HepG2 (cell line): Measurements from ENCODE around the gene RAB5B. TPM values are rescaled to one million over a fixed set of nuclear protein-coding genes. Genes with fewer than 3 reads are reported as not detected.

ENCODE experiments used
- ATAC-seq: fragments of 200-7000 bp; cut with Tn5 transposase; 3 replicates; pipeline ENCODE4 v1.9.1; 2020; ENCODE audit warnings: mild to moderate bottlenecking, moderate library complexity
- BruUV-seq: library from RNA; stranded (reverse); fragments of 400-500 nt; replicated peaks from 2 replicates; lab custom pipeline; 2021; lab: Mats Ljungman, UMichigan
- CTCF ChIA-PET: fragments of 300-600 bp; formaldehyde crosslinking; extraction: SDS; loops from one replicate; lab custom pipeline; 2021; ENCODE audit warnings: low total read pairs, inconsistent platforms, low intra/inter-chr PET ratio; lab: Yijun Ruan, JAX
- POLR2A ChIA-PET: fragments of 350-600 bp; sonication (Branson Sonifier 250); formaldehyde crosslinking; loops from one replicate; lab custom pipeline; 2020; ENCODE audit warnings: antibody characterized with exemption, inconsistent platforms; lab: Yijun Ruan, JAX
- DNase-seq: peaks from one replicate; pipeline ENCODE4 v3.0.0-alpha.2; 2015; ENCODE audit warnings: low spot score
- FAIRE-seq: peaks from 3 replicates; lab custom pipeline; 2011; peaks lifted over from hg19 to GRCh38; lab: Jason Lieb, UNC
- H2AFZ ChIP-seq: one replicate; pipeline ENCODE4 v1.6.1; 2011; ENCODE audit warnings: low read length, inconsistent platforms
- H3K27ac ChIP-seq: fragments of 300-600 bp; 3 replicates; pipeline ENCODE4 v1.8.0; 2011; ENCODE audit warnings: mixed run types, mild to moderate bottlenecking, mixed read lengths, low read length, inconsistent platforms; ENCODE audit not compliant: insufficient read depth; ENCODE audit errors: extremely low read length
- H3K27me3 ChIP-seq, 2 experiments: fragments of 200-600 bp in 1 of 2; 2 replicates in 1 of 2; 3 replicates in 1 of 2; pipeline versions ENCODE4 v1.6.0 to v1.8.0; 2011; ENCODE audit warnings: low read length in 2 of 2, mild to moderate bottlenecking in 2 of 2, moderate library complexity in 2 of 2, inconsistent platforms in 1 of 2; ENCODE audit not compliant: insufficient read depth in 2 of 2, control insufficient read depth in 1 of 2
- H3K36me3 ChIP-seq, 2 experiments: fragments of 200-600 bp in 1 of 2; replicated peaks in 1 of 2; 2 replicates in 1 of 2; 3 replicates in 1 of 2; pipeline versions ENCODE4 v1.5.1 to v1.8.0; 2011; ENCODE audit warnings: low read length in 2 of 2, inconsistent platforms in 1 of 2; ENCODE audit not compliant: insufficient read depth in 2 of 2, control insufficient read depth in 1 of 2
- H3K4me1 ChIP-seq: 2 replicates; pipeline ENCODE4 v1.5.1; 2012; ENCODE audit warnings: low read length, inconsistent platforms; ENCODE audit not compliant: insufficient read depth
- H3K4me2 ChIP-seq: 2 replicates; pipeline ENCODE4 v1.6.0; 2011; ENCODE audit warnings: low read depth, low read length, inconsistent platforms
- H3K4me3 ChIP-seq, 3 experiments: fragments of 200-600 bp in 1 of 3; sonication (generic), shearing (Covaris generic) in 1 of 3; replicated peaks in 1 of 3; 2 replicates each; pipeline ENCODE4 v1.5.1; 2011 to 2016; ENCODE audit warnings: low read length in 3 of 3, inconsistent platforms in 2 of 3, low read depth in 2 of 3, mild to moderate bottlenecking in 2 of 3, control low read depth in 1 of 3, mixed read lengths in 1 of 3; ENCODE audit not compliant: insufficient read depth in 1 of 3
- H3K79me2 ChIP-seq: one replicate; pipeline ENCODE4 v1.6.1; 2011; ENCODE audit warnings: low read length, inconsistent platforms; ENCODE audit not compliant: insufficient read depth
- H3K9ac ChIP-seq: 2 replicates; pipeline ENCODE4 v1.6.0; 2011; ENCODE audit warnings: mild to moderate bottlenecking, low read depth, low read length, inconsistent platforms; ENCODE audit not compliant: insufficient read depth
- H3K9me3 ChIP-seq: 2 replicates; pipeline ENCODE4 v1.5.1; 2012; ENCODE audit warnings: mild to moderate bottlenecking, low read length
- H4K20me1 ChIP-seq: 2 replicates; pipeline ENCODE4 v1.6.0; 2011; ENCODE audit warnings: inconsistent platforms, mild to moderate bottlenecking, low read length, moderate library complexity; ENCODE audit not compliant: insufficient read depth
- ARID5B ChIP-seq: IDR thresholded peaks from 2 replicates; pipeline ENCODE4 v1.4.0; 2020; ENCODE audit warnings: mild to moderate bottlenecking, missing genetic modification reagents
- HNF4A ChIP-seq: sonication (generic); formaldehyde crosslinking; IDR thresholded peaks from 2 replicates; pipeline ENCODE4 v1.4.0; 2020; ENCODE audit warnings: missing genetic modification reagents
- MIXL1 ChIP-seq: IDR thresholded peaks from 2 replicates; pipeline ENCODE4 v1.6.1; 2016
- MTA3 ChIP-seq: sonication (generic); formaldehyde crosslinking; IDR thresholded peaks from 2 replicates; pipeline ENCODE4 v1.4.0; 2020; ENCODE audit warnings: missing genetic modification reagents
- NR2F2 ChIP-seq: IDR thresholded peaks from 2 replicates; pipeline ENCODE4 v1.6.1; 2012; ENCODE audit warnings: low read depth, inconsistent platforms, borderline replicate concordance
- PAXIP1 ChIP-seq: sonication (generic); formaldehyde crosslinking; conservative IDR thresholded peaks from 2 replicates; pipeline ENCODE4 v1.4.0; 2020; ENCODE audit warnings: mild to moderate bottlenecking, missing genetic modification reagents, moderate library complexity
- TMF1 ChIP-seq: sonication (generic); formaldehyde crosslinking; IDR thresholded peaks from 2 replicates; pipeline ENCODE4 v1.8.1; 2022; ENCODE audit warnings: low read depth, missing genetic modification reagents
- WIZ ChIP-seq: sonication (generic); formaldehyde crosslinking; IDR thresholded peaks from 2 replicates; pipeline ENCODE4 v1.5.1; 2020; ENCODE audit warnings: mild to moderate bottlenecking, missing genetic modification reagents
- ZNF30 ChIP-seq: sonication (generic); formaldehyde crosslinking; IDR thresholded peaks from 2 replicates; pipeline ENCODE4 v1.5.0; 2020; ENCODE audit warnings: mild to moderate bottlenecking, missing genetic modification reagents
- ZNF749 ChIP-seq: sonication (generic); formaldehyde crosslinking; IDR thresholded peaks from 2 replicates; pipeline ENCODE4 v1.8.0; 2022; ENCODE audit warnings: mild to moderate bottlenecking, missing genetic modification reagents, moderate library complexity, borderline replicate concordance
- WGBS: methylation state at CpG from one replicate; pipeline ENCODE4 v1.1.6; 2017; ENCODE audit warnings: low lambda C conversion rate; 5-methylcytosine and 5-hydroxymethylcytosine counted together
- in situ Hi-C: cut with HindIII; loops from 2 replicates; pipeline ENCODE4 v1.10.0; 2017; ENCODE audit warnings: low pct_unique_long_range_greater_than_20kb; ENCODE audit not compliant: extremely low pct_ligation_motif_present
- intact Hi-C: fragments of 100-400 bp; cut with micrococcal nuclease; formaldehyde crosslinking; loops from one replicate; pipeline ENCODE4 v1.10.0; 2022; ENCODE audit not compliant: unreplicated experiment
- polyA plus RNA-seq, 8 experiments: library from polyadenylated mRNA; depleted of rRNA in 3 of 8; stranded (reverse) in 7 of 8; unstranded in 1 of 8; fragments of >200 nt; fragmentation: Illumina TruSeq in 4 of 8; extraction: Trizol in 4 of 8; gene quantifications; 2 replicates each; pipeline versions ENCODE4 v1.2.1 to v1.2.3, GENCODE V29; 2011 to 2016; ENCODE audit warnings: low read depth in 4 of 8, missing spikeins in 1 of 8, mixed read lengths in 1 of 8; ENCODE audit not compliant: insufficient read depth in 1 of 8
- total RNA-seq, 5 experiments: library from RNA; depleted of rRNA; stranded (reverse); fragments of >200 nt; fragmentation: Illumina TruSeq; extraction: Trizol; gene quantifications; 2 replicates each; pipeline ENCODE4 v1.2.3, GENCODE V29; 2016; ENCODE audit warnings: low read depth in 1 of 5

Gene RAB5B
- total and polyA plus RNA-seq, 2 of the 13 experiments (the other 11 are each of a cell fraction or from before 2014, with no cell fraction given), result 26.0 to 68.3 TPM

- intact Hi-C loops, result no loop called here
- FAIRE-seq, result peak; percentile 57
Observed at GRCh38 chr12:55995366-55995765, 21.5 kb downstream of the RAB5B start.

More at GRCh38 chr12:55995366-55995765, 21.5 kb downstream of the RAB5B start:
- TF ChIP-seq MIXL1 (CRISPR knock-in tag) (0 out of 2 replicates have a peak, but pooled peaks have one; percentile 34), NR2F2 (no peak), ZNF30 (CRISPR knock-in tag) (no peak), PAXIP1 (CRISPR knock-in tag) (0 out of 2 replicates have a peak, but pooled peaks have one; percentile 14), ARID5B (CRISPR knock-in tag) (0 out of 2 replicates have a peak, but pooled peaks have one; percentile 20), TMF1 (CRISPR knock-in tag) (no peak), MTA3 (CRISPR knock-in tag) (no peak), WIZ (no peak), ZNF749 (CRISPR knock-in tag) (no peak), HNF4A (CRISPR knock-in tag) (peak; percentile 62)
- TF ChIP-seq, all 625 proteins: peak for 4
- peaks cover 39% of the 10 kb centered on the region for H3K4me1 ChIP-seq
- H3K4me2 ChIP-seq, result no peak overlapping the region
- BruUV-seq, result no TSS peak
- POLR2A ChIA-PET, result interaction anchor here (0.7 to 3.5 kb wide), 9 partner anchors 12 to 275 kb away, joined by 3 to 60 read pairs (median 4); partner anchors contain the start of genes IKZF4 and RAB5B
- 67% methylated on average over 8 of the region's 8 CpGs for WGBS
- H4K20me1 ChIP-seq, result no peaks in the 10 kb centered on the region
- ATAC-seq, result no peak
- H3K79me2 ChIP-seq, result peaks cover 20% of the 10 kb centered on the region
- H3K36me3 ChIP-seq, result peaks cover 16 to 38% of the 10 kb centered on the region in 2 experiments
- H3K27ac ChIP-seq, result peak overlapping the region; percentile 45
- in situ Hi-C loops, result loop anchor here (5.0 kb wide), 1 partner anchor 37 kb away; no protein-coding TSS in a partner anchor
- no peaks in the 10 kb centered on the region for H3K9me3 ChIP-seq
- H2AFZ ChIP-seq, result no peak overlapping the region
- no peak overlapping the region for H3K4me3 ChIP-seq
- H3K9ac ChIP-seq, result no peak overlapping the region; the same call in 1 of the 2 replicates
- CTCF ChIA-PET, result interaction anchor here (0.7 to 3.0 kb wide), 5 partner anchors 31 to 47 kb away, joined by 3 to 79 read pairs (median 4); partner anchors contain the start of gene RPS26
- H3K27me3 ChIP-seq, result peaks cover 0 to 3% of the 10 kb centered on the region in 2 experiments; a peak in 1 of 5 replicates
- peak; percentile 13 for DNase-seq
